Glutamatergic neuron (in vitro differentiated cells): ENCODE data around the gene CD93. TPM values are rescaled to one million over a fixed set of nuclear protein-coding genes. Genes with fewer than 3 reads are reported as not detected.

Experiments used
- DNase-seq: peaks from one replicate; pipeline ENCODE4 v3.0.0; 2022
- H3K27ac Mint-ChIP-seq: one replicate; pipeline ENCODE4 v1.8.0; 2020; ENCODE audit warnings: mild to moderate bottlenecking, mixed read lengths, inconsistent platforms; ENCODE audit not compliant: unreplicated experiment
- H3K27me3 Mint-ChIP-seq: one replicate; pipeline ENCODE4 v1.8.0; 2020; ENCODE audit warnings: mild to moderate bottlenecking, moderate library complexity, mixed read lengths, inconsistent platforms; ENCODE audit not compliant: unreplicated experiment
- H3K36me3 Mint-ChIP-seq: one replicate; pipeline ENCODE4 v1.8.0; 2020; ENCODE audit warnings: mild to moderate bottlenecking, mixed read lengths, inconsistent platforms; ENCODE audit not compliant: unreplicated experiment
- H3K4me1 Mint-ChIP-seq: one replicate; pipeline ENCODE4 v1.8.0; 2020; ENCODE audit warnings: mild to moderate bottlenecking, low read depth, mixed read lengths, inconsistent platforms; ENCODE audit not compliant: unreplicated experiment
- H3K4me3 Mint-ChIP-seq: one replicate; pipeline ENCODE4 v1.8.0; 2020; ENCODE audit warnings: mild to moderate bottlenecking, mixed read lengths, inconsistent platforms; ENCODE audit not compliant: unreplicated experiment
- H3K9me3 Mint-ChIP-seq: one replicate; pipeline ENCODE4 v1.8.0; 2020; ENCODE audit warnings: mild to moderate bottlenecking, moderate library complexity, mixed read lengths, inconsistent platforms; ENCODE audit not compliant: unreplicated experiment
- total RNA-seq: library from RNA; stranded (reverse); fragmentation: NEBNext Ultra II Directional; extraction: Animal tissue kit (Norgen Biotek cat#: 25700); gene quantifications from one replicate; pipeline ENCODE4 v1.2.1, GENCODE V29; 2021; ENCODE audit not compliant: unreplicated experiment
- TF ChIP-seq, protein P1 (sequence below): fragments of 200-600 bp; sonication (generic); IDR thresholded peaks from one replicate; pipeline ENCODE4 v1.5.0; 2021; ENCODE audit not compliant: partially characterized antibody, unreplicated experiment

Gene CD93
- total RNA-seq, 1 donor from 2014 or later, result not detected

DNA sequence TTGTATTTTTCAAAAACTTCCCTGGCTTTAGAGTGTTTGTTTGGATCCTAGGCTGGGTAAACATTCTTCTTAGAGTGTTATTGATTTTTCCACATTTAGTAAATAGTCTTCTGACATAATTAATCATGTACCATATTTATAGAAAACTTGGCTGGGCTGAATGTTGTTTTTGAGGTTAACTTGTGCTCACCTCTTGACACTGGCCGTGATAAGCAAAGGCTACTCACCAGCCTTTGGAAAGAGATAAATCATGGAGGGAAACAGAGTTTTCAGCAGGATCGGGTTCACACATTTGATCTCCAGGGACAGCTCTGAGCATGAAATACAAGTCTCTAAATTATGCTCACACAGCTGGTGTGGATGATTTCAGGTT, 6.2 kb upstream of the CD93 start:
- H3K4me1 Mint-ChIP-seq, result peaks cover 10% of the 10 kb centered on the region
- no peak overlapping the region for H3K27ac Mint-ChIP-seq
- peaks cover 5% of the 10 kb centered on the region for H3K27me3 Mint-ChIP-seq
- no peak for DNase-seq
- peaks cover 4% of the 10 kb centered on the region for H3K36me3 Mint-ChIP-seq
- peaks cover 8% of the 10 kb centered on the region for H3K9me3 Mint-ChIP-seq
- H3K4me3 Mint-ChIP-seq, result no peak overlapping the region
- TF ChIP-seq, protein P1, sequence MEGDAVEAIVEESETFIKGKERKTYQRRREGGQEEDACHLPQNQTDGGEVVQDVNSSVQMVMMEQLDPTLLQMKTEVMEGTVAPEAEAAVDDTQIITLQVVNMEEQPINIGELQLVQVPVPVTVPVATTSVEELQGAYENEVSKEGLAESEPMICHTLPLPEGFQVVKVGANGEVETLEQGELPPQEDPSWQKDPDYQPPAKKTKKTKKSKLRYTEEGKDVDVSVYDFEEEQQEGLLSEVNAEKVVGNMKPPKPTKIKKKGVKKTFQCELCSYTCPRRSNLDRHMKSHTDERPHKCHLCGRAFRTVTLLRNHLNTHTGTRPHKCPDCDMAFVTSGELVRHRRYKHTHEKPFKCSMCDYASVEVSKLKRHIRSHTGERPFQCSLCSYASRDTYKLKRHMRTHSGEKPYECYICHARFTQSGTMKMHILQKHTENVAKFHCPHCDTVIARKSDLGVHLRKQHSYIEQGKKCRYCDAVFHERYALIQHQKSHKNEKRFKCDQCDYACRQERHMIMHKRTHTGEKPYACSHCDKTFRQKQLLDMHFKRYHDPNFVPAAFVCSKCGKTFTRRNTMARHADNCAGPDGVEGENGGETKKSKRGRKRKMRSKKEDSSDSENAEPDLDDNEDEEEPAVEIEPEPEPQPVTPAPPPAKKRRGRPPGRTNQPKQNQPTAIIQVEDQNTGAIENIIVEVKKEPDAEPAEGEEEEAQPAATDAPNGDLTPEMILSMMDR, result no peak

DNA sequence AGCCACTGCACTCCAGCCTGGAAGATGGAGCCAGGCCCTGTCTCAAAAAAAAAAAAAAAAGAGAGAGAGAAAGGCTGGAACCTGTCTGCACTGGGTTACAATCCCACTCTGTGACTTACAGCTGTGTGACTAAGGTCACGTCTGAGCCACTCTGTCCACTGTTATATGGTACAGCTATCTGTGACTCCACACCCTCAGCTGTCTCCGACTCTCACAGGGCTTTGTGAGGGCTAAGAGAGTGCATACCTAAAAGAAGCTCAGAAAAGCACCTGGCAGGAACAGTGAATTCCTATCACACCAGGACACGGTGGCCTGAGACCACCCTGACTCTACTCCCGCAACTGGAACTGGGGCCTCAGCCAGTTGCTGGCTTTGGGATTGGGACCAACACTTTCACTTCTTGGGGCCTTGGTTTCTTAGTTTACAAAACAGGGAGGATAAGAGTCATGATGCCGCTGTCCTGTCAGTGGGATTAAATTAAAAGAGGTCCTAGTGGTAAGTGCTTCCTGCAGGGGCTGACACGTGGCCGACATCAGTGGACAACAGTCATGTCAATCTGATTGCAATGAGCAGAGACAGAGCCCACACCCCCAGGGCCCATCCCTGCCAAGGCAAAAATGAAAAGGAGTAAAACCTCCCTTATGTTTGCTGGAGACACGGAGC, 5.7 kb upstream of the CD93 start:
- Mint-ChIP-seq H3K27ac (no peak overlapping the region), H3K27me3 (peaks cover 5% of the 10 kb centered on the region), H3K9me3 (peaks cover 9% of the 10 kb centered on the region), H3K36me3 (peaks cover 4% of the 10 kb centered on the region), H3K4me3 (no peak overlapping the region), H3K4me1 (peaks cover 10% of the 10 kb centered on the region)
- TF ChIP-seq, protein P1, result no peak
- DNase-seq, result no peak

DNA sequence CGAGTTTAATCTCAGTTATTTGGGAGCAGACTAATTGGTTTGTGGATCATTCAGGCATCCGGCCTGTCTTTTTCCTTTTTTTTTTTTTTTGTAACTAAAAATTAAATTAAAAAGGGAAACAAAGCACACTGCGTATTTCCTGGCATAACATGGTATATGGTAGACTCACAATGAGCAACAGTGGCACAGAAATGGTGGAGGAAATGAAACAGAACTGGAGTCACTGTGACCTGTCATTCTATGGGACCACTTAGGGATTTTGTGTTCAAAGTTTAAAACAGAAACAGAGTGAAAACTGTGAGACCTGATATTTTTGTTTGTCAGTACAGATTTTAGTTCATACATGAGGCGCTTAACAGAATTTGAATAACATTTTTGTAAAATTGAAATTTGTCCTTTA, 4.8 kb upstream of the CD93 start:
- Mint-ChIP-seq H3K36me3 (peaks cover 4% of the 10 kb centered on the region), H3K4me1 (peaks cover 10% of the 10 kb centered on the region), H3K27me3 (peaks cover 5% of the 10 kb centered on the region), H3K9me3 (peaks cover 12% of the 10 kb centered on the region), H3K27ac (no peak overlapping the region), H3K4me3 (no peak overlapping the region)
- TF ChIP-seq, protein P1, result no peak
- DNase-seq, result no peak

DNA sequence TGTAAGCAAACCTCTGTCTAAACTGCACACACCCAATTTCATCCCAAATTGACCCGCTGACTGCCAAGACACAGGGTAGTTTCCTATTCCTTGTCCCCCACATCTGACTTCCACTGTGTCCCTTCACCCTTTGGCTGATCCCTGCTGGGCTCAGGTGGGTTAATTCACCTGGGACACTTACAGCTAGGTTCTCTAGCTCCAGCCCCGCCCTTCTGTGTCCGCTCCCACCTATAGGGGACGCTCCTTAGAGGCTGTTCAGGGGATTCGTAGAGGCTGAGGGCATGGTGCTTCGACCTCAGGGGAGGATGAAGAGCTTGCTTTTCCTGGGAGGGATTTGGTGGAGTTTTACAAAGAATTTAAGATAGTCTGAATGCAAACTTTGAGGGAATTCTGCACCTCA, 4.0 kb upstream of the CD93 start:
- Mint-ChIP-seq H3K4me1 (peaks cover 10% of the 10 kb centered on the region), H3K4me3 (no peak overlapping the region), H3K27ac (no peak overlapping the region), H3K36me3 (peaks cover 3% of the 10 kb centered on the region), H3K27me3 (peaks cover 5% of the 10 kb centered on the region), H3K9me3 (peaks cover 8% of the 10 kb centered on the region)
- DNase-seq, result no peak
- TF ChIP-seq, protein P1, result no peak

DNA sequence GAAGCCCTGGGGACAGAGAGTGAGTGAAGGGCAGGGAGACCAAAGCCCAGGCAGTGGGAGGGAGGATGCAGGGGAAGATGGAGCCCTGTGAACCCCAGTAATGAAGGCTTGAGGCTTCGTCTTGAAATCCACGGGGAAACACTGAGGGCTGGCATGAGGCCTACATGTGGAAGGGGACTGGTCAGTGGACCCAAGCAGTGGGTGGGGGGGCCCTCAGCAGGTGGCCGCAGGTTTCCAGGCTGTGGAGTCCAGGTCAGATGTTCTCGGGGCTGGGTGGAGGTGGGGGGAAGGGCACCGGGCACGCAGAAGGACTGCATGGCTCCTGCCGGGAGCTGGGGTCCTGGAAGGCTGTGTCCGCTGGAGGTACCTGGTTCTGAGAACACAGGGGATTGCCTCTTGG, 2.7 kb upstream of the CD93 start:
- Mint-ChIP-seq H3K27me3 (peaks cover 5% of the 10 kb centered on the region), H3K36me3 (no peaks in the 10 kb centered on the region), H3K4me1 (peaks cover 10% of the 10 kb centered on the region), H3K27ac (no peak overlapping the region), H3K4me3 (no peak overlapping the region), H3K9me3 (peaks cover 5% of the 10 kb centered on the region)
- TF ChIP-seq, protein P1, result no peak
- no peak for DNase-seq
